AG10803 (cell line): ENCODE data around the gene MYO1B.
A peak's percentile ranks its signal among the peaks of the same experiment; 100 is the strongest.

Source experiments
- DNase-seq: peaks from one replicate; pipeline ENCODE4 v3.0.0; 2010; ENCODE audit warnings: low read depth
- H3K4me3 ChIP-seq: 2 replicates; pipeline ENCODE4 v1.5.1; 2011; ENCODE audit warnings: mild to moderate bottlenecking, low read length, control low read depth
- CTCF ChIP-seq: conservative IDR thresholded peaks from 2 replicates; pipeline ENCODE4 v1.5.1; 2011; ENCODE audit warnings: mild to moderate bottlenecking, low read length, control low read depth, inconsistent platforms

MYO1B gene

GRCh38 chr2:191296083-191297006 lies 51.1 kb downstream of the MYO1B start:
- peak; percentile 81 for DNase-seq
- no peak overlapping the region for H3K4me3 ChIP-seq

GRCh38 chr2:191297033-191297432 lies 51.8 kb downstream of the MYO1B start:
- peak; percentile 57 for DNase-seq
- no peak for TF ChIP-seq CTCF
- no peak overlapping the region for H3K4me3 ChIP-seq

More at GRCh38 chr2:191296083-191297006, 51.1 kb downstream of the MYO1B start:
- TF ChIP-seq CTCF = no peak

- peak; percentile 72 for DNase-seq
- no peak for TF ChIP-seq CTCF
- H3K4me3 ChIP-seq = no peak overlapping the region
Measured at GRCh38 chr2:191298306-191298705, 53.1 kb downstream of the MYO1B start.

GRCh38 chr2:191299010-191299409 lies 53.8 kb downstream of the MYO1B start:
- TF ChIP-seq CTCF = peak; percentile 28
- H3K4me3 ChIP-seq = no peak overlapping the region
- DNase-seq = no peak

GRCh38 chr2:191299866-191300265 lies 54.7 kb downstream of the MYO1B start:
- DNase-seq = peak; percentile 82
- H3K4me3 ChIP-seq = no peak overlapping the region
- TF ChIP-seq CTCF = no peak

- no peak for TF ChIP-seq CTCF
- no peak for DNase-seq
- no peak overlapping the region for H3K4me3 ChIP-seq
Measured at GRCh38 chr2:191301971-191302370, 56.8 kb downstream of the MYO1B start.
